SK-N-MC (cell line): ENCODE results near the gene MAPKAPK2.

Experiments
- DNase-seq: peaks from one replicate; pipeline ENCODE4 v3.0.0-alpha.2; 2011; ENCODE audit warnings: low read depth, low spot score
- H3K27ac ChIP-seq: fragments of 200-600 bp; sonication (generic); 2 replicates; pipeline ENCODE4 v1.5.1; 2016; ENCODE audit warnings: mixed run types
- H3K36me3 ChIP-seq: fragments of 200-600 bp; sonication (generic); 2 replicates; pipeline ENCODE4 v1.6.1; 2017; ENCODE audit warnings: antibody characterized with exemption, low read length, mixed read lengths; ENCODE audit not compliant: insufficient read depth
- H3K4me3 ChIP-seq: fragments of 200-600 bp; sonication (generic); 2 replicates; pipeline ENCODE4 v1.5.1; 2016
- H3K9ac ChIP-seq: fragments of 200-600 bp; sonication (generic); 2 replicates; pipeline ENCODE4 v1.8.0; 2017; ENCODE audit warnings: mixed run types, mixed read lengths; ENCODE audit not compliant: insufficient read length
- H3K9me3 ChIP-seq: fragments of 200-600 bp; sonication (generic); 2 replicates; pipeline ENCODE4 v1.6.1; 2017; ENCODE audit warnings: low read depth, mild to moderate bottlenecking, antibody characterized with exemption, low read length, moderate library complexity, mixed read lengths
- EZH2 ChIP-seq: fragments of 200-600 bp; sonication (generic); IDR thresholded peaks from one replicate; pipeline ENCODE4 v1.6.1; 2017; ENCODE audit warnings: antibody characterized with exemption
- FOXP2 ChIP-seq: optimal IDR thresholded peaks from 2 replicates; pipeline ENCODE3; 2011; ENCODE audit warnings: mild to moderate bottlenecking, moderate library complexity; ENCODE audit not compliant: insufficient read depth; ENCODE audit errors: extremely low read length, control extremely low read depth
- POLR2AphosphoS5 ChIP-seq: IDR thresholded peaks from 2 replicates; pipeline ENCODE4 v1.6.1; 2012; ENCODE audit warnings: mild to moderate bottlenecking, low read depth, low read length, borderline replicate concordance

The MAPKAPK2 gene

DNA sequence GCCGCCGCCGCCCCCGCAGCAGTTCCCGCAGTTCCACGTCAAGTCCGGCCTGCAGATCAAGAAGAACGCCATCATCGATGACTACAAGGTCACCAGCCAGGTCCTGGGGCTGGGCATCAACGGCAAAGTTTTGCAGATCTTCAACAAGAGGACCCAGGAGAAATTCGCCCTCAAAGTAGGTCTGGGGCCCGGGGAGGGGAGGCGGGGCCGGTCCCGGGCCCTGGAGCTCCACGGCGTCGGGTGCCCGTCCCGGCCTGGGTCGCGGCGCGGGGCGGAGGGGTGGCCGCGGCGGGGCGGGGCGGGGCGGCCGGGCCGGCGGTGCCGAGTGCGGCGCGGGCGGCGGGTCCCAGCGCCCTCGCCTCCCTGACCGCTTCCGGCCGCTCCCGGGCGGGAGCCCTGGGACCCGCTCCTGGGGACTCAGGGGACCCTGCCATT, 646 bp downstream of the MAPKAPK2 start:
- peak overlapping the region; percentile 81 for H3K4me3 ChIP-seq
- no peak for TF ChIP-seq FOXP2
- TF ChIP-seq POLR2AphosphoS5: no peak
- no peak for TF ChIP-seq EZH2
- H3K9me3 ChIP-seq: no peaks in the 10 kb centered on the region
- no peak for DNase-seq
- H3K27ac ChIP-seq: no peak overlapping the region
- no peaks in the 10 kb centered on the region for H3K36me3 ChIP-seq
- H3K9ac ChIP-seq: peak overlapping the region; percentile 75

DNA sequence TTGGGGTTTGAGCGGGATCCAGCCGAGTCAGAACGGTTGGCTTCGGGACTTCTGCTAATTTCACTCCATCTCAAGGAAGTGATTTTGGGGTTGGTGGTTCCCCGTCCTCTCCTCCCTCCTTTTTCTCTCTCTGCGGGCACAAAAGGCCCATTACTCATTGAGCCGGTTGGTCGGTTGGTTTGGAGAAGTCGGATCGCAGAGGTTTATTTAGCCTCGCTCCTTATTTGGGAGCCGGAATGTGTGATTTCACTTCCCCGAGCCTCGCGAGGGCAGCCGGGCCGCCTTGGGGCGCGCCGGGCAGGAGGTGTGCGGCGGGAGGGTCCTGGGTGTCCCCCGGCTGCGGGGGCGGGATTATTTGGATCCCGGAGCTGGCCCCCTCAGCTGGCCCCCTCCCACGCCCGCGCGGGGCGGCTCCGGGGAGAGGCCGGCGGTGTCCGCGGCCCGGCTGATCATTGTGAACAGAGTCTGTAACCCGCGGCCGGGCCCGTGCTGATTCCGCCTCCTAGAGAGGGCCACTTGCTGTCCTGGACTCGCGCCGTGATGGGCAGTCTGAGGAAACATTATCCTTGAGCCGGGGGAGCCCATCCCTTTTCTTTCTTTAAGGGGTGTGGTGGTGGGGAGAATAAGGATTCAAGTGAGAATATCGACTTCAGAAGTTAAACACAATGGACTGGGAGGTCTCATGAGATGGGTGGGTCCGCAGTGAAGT, 1.2 kb downstream of the MAPKAPK2 start:
- no peak for DNase-seq
- TF ChIP-seq EZH2 (no peak), POLR2AphosphoS5 (0 out of 2 replicates have a peak, but pooled peaks have one; percentile 15)
- no peak overlapping the region for H3K27ac ChIP-seq

DNA sequence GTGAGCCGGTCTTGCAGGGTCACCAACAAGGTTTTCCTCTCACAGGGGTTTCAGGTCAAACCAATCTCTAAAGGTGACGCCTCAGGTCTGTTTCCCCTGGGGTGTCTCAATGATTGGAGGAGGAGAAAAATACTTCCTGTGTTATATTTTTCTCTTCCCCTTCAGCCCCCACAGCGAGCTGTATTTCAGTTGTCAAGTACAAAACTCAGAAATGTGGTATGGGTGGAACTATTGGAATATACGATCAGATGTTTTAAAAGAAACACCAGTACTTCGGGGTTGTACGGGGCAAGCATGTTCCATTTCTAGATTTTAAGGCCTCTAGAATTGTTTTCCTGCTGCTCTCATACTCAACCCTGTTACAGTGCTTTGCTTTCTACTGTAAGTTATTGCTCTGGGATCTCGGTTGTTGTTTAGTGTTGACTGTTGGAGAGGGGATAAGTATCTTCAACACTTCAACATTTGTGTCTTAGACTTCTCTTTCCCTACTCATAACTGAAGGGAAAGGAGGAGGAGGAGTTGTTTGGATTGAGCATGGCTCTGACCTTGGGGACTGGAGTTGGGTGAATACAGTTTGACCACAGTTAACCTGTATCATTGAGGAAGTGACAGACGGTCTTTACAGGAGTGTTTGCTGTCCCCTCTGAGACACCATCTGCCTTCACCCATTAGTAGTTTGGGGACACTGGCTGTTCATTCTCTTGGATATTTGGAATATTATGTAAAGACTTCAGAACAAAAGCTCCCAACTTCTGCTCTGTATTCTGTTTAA, 2.0 kb downstream of the MAPKAPK2 start:
- H3K27ac ChIP-seq: no peak overlapping the region
- TF ChIP-seq FOXP2 (no peak), POLR2AphosphoS5 (no peak), EZH2 (no peak)

More for the DNA sequence above, 1.2 kb downstream of the MAPKAPK2 start:
- H3K9me3 ChIP-seq: no peaks in the 10 kb centered on the region
- H3K9ac ChIP-seq: peak overlapping the region; percentile 69
- no peaks in the 10 kb centered on the region for H3K36me3 ChIP-seq
- peak overlapping the region; percentile 81 for H3K4me3 ChIP-seq

DNA sequence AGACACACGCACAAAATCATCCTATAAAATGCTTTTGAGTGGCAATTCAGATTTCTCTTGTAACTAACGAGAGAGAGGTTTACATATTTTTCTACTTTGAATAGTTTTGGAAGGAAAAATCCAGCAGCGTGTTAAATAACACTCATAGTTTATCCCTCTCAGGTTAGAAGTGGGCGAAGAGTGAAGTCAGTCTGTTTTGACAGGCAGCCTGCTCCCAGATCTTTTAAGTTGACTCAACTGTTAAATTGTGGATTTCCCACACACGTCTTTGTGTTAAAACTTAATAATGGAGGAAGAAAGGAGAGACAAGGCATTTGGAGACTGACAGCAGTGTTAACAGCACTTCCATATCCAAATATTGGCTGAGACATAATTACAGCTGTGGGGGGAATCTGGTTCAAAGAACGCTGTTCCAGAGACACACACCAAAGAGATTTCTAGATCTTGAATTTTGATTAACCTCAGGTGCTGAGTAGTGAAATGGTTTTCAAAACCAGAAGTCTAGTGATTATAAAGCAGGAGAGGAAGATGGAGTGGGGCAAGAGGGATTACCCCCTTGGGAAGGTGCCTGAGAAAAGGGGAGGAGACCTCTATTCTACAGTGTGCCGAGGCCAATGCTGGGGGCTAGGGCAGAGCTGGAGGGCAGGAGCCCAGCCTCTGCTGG, 2.7 kb downstream of the MAPKAPK2 start:
- peak overlapping the region; percentile 81 for H3K4me3 ChIP-seq
- H3K36me3 ChIP-seq: no peaks in the 10 kb centered on the region
- TF ChIP-seq FOXP2: no peak
- TF ChIP-seq POLR2AphosphoS5: no peak
- TF ChIP-seq EZH2: no peak
- no peak overlapping the region for H3K9ac ChIP-seq
- DNase-seq: no peak
- H3K9me3 ChIP-seq: no peaks in the 10 kb centered on the region
- H3K27ac ChIP-seq: no peak overlapping the region

More for the DNA sequence above, 2.0 kb downstream of the MAPKAPK2 start:
- no peak for DNase-seq
- Histone ChIP-seq H3K9me3 (no peaks in the 10 kb centered on the region), H3K36me3 (no peaks in the 10 kb centered on the region), H3K4me3 (peak overlapping the region; percentile 81), H3K9ac (peak overlapping the region; percentile 69)

DNA sequence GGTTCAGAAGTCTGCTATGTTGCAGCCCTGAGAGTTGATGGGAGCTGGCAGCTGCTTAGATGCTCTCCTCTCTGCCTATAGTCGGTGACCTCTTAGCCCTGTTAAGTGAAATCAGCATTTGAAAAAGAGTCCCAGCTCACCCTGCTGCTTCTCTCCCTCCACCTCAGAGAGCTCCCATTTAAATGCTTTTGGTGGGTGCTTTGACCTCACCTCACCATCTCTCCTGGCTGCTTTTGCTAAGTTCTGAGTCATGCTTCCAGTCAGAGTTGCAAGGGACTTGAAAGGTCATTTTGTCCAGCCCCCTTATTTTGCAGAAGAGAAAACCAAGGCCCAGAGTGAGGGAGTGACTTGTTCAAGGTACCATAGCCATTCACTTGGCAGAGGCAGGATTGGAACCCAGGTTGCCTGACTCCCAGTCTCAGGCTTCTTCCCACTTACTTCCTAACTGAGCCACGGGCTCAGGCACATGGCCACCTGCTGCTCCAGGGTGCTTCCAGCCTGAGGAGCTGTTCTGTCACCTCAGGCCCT, 3.3 kb downstream of the MAPKAPK2 start:
- no peak overlapping the region for H3K9ac ChIP-seq
- no peak for DNase-seq
- H3K36me3 ChIP-seq: no peaks in the 10 kb centered on the region
- no peak overlapping the region for H3K4me3 ChIP-seq
- no peak overlapping the region for H3K27ac ChIP-seq
- no peaks in the 10 kb centered on the region for H3K9me3 ChIP-seq
- TF ChIP-seq EZH2 (no peak), FOXP2 (no peak), POLR2AphosphoS5 (no peak)

DNA sequence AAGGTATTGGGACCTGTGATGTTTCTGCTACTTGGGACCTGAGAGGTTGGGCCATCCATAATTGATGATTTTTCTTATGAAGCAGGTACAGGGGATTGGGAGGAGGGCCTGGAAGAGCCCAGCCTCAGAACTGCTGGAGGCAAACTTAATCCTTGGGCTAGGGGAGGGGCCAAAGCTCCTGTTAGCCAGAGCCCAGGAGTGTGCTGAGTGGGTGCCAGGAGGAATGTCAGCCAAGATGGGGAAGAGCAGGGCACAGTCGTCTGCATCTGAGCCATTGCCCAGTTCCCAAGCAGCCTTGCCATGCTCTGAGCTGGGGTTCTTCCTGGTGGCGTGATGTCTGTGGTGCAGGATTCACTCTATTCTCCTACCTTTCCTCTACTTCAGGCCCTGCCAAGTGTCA, 5.8 kb downstream of the MAPKAPK2 start:
- H3K4me3 ChIP-seq: no peak overlapping the region
- TF ChIP-seq POLR2AphosphoS5 (no peak), FOXP2 (no peak)
- no peak overlapping the region for H3K27ac ChIP-seq
- no peak for DNase-seq
- no peaks in the 10 kb centered on the region for H3K36me3 ChIP-seq
- H3K9me3 ChIP-seq: no peaks in the 10 kb centered on the region
- no peak overlapping the region for H3K9ac ChIP-seq

DNA sequence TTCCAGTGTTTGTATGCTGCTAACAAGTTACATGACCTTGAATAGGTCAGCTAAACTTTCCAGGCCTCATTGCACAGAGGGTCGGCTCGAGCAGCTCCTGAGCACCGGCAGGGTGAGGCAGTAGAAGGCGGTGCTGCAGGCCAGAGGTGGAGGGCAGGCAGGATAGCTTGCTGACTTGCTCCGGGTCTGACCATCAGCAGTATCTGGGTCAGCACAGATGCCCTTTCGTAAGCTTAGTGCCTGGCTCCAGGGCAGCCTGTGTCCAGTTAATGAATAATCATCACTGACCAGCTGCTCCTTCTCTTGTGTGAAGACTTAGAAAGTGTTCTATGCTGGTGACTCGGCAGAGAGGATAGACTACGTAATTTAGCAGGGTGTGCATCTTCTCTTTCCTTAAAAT, 6.9 kb downstream of the MAPKAPK2 start:
- Histone ChIP-seq H3K9ac (no peak overlapping the region), H3K9me3 (no peaks in the 10 kb centered on the region), H3K27ac (no peak overlapping the region), H3K4me3 (no peak overlapping the region), H3K36me3 (no peaks in the 10 kb centered on the region)
- DNase-seq: no peak
- TF ChIP-seq EZH2 (no peak), FOXP2 (no peak), POLR2AphosphoS5 (no peak)

DNA sequence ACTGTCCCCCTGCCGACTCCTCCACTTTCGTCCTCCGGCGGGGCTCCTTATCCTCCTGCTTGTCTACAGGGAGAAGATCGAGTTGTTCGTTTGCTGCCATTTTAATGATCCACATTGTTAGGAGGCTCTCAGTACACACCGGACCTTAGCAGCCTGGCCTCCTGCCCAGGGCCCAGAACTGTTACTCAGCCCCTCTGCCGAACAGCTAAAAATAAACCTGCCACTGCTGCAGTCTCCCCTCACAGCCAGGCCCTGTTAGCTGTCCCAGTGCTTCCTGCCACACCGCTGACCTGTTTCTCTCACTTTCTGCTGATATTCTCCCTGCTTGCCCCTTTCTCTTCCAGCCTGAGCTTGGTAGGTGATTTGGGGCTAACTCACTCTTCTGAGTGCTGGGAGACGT, 8.3 kb downstream of the MAPKAPK2 start:
- no peak for DNase-seq
- H3K4me3 ChIP-seq: no peak overlapping the region
- TF ChIP-seq POLR2AphosphoS5 (no peak), FOXP2 (no peak), EZH2 (no peak)
- no peaks in the 10 kb centered on the region for H3K36me3 ChIP-seq
- no peak overlapping the region for H3K27ac ChIP-seq
- H3K9me3 ChIP-seq: no peaks in the 10 kb centered on the region
- no peak overlapping the region for H3K9ac ChIP-seq
